PFSK-1 (cell line): ENCODE data around the gene NDC1.

Experiments used
- FOXP2 ChIP-seq: optimal IDR thresholded peaks from 2 replicates; pipeline ENCODE3; 2011; ENCODE audit warnings: borderline replicate concordance, control low read depth, inconsistent platforms; ENCODE audit not compliant: insufficient read depth; ENCODE audit errors: extremely low read length, extremely low read depth
- POLR2AphosphoS5 ChIP-seq: IDR thresholded peaks from 2 replicates; pipeline ENCODE4 v1.6.1; 2012; ENCODE audit warnings: low read depth, mild to moderate bottlenecking, control low read depth, low read length, moderate library complexity
- SIN3A ChIP-seq: IDR thresholded peaks from 2 replicates; pipeline ENCODE4 v1.6.1; 2012; ENCODE audit warnings: mild to moderate bottlenecking, low read length, moderate library complexity, borderline replicate concordance; ENCODE audit not compliant: insufficient read depth
- TAF1 ChIP-seq: IDR thresholded peaks from 2 replicates; pipeline ENCODE4 v1.6.1; 2012; ENCODE audit warnings: low read length, control low read depth, borderline replicate concordance; ENCODE audit not compliant: insufficient read depth
- TF ChIP-seq, protein P1 (sequence below), 2 experiments: IDR thresholded peaks; 2 replicates each; pipeline versions ENCODE4 v1.6.1 to v1.8.0; 2011 to 2012; ENCODE audit warnings: low read depth in 2 of 2, low read length in 2 of 2, control low read depth in 1 of 2, inconsistent platforms in 1 of 2, mild to moderate bottlenecking in 1 of 2, moderate library complexity in 1 of 2; ENCODE audit not compliant: insufficient read depth in 1 of 2

Gene NDC1

DNA sequence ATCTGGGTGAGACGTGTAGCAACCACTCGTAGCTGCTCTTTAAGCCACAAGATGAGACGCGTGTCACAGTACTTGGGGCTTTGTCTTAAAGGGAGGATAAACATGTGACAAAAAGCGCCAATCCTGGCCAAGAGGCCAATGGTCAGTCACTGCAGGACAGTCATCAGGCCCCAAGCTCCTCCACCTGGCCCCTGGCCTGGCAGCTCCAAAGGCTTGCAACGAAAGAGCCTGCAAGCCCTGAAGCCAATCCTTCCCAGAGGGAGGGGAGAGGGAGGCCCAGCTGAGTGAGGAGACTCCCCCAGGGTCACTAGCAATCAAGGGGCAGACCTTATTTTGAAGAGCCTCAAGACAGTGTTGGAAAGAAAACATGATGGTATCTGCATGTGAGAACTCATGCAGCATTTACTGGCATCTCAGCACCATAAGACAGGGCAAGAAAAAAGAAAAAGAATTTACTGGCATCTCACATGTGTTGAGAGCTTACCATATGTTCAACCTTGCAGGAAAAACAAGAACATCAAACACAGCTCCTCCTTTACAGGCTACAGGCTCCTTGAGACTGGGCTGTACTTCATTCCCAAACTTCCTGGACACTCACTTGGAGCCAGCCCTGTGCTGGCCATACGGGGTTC is 110.5 kb downstream of the NDC1 start:
- TF ChIP-seq, protein P1, sequence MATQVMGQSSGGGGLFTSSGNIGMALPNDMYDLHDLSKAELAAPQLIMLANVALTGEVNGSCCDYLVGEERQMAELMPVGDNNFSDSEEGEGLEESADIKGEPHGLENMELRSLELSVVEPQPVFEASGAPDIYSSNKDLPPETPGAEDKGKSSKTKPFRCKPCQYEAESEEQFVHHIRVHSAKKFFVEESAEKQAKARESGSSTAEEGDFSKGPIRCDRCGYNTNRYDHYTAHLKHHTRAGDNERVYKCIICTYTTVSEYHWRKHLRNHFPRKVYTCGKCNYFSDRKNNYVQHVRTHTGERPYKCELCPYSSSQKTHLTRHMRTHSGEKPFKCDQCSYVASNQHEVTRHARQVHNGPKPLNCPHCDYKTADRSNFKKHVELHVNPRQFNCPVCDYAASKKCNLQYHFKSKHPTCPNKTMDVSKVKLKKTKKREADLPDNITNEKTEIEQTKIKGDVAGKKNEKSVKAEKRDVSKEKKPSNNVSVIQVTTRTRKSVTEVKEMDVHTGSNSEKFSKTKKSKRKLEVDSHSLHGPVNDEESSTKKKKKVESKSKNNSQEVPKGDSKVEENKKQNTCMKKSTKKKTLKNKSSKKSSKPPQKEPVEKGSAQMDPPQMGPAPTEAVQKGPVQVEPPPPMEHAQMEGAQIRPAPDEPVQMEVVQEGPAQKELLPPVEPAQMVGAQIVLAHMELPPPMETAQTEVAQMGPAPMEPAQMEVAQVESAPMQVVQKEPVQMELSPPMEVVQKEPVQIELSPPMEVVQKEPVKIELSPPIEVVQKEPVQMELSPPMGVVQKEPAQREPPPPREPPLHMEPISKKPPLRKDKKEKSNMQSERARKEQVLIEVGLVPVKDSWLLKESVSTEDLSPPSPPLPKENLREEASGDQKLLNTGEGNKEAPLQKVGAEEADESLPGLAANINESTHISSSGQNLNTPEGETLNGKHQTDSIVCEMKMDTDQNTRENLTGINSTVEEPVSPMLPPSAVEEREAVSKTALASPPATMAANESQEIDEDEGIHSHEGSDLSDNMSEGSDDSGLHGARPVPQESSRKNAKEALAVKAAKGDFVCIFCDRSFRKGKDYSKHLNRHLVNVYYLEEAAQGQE (IDR thresholded peaks at IDR 0.05; ENCODE audit: insufficient read depth in 1 of 2, low read depth in 2 of 2, low read length in 2 of 2) = no peak
- no peak for TF ChIP-seq TAF1
- TF ChIP-seq SIN3A = no peak
- no peak for TF ChIP-seq FOXP2
- no peak for TF ChIP-seq POLR2AphosphoS5

DNA sequence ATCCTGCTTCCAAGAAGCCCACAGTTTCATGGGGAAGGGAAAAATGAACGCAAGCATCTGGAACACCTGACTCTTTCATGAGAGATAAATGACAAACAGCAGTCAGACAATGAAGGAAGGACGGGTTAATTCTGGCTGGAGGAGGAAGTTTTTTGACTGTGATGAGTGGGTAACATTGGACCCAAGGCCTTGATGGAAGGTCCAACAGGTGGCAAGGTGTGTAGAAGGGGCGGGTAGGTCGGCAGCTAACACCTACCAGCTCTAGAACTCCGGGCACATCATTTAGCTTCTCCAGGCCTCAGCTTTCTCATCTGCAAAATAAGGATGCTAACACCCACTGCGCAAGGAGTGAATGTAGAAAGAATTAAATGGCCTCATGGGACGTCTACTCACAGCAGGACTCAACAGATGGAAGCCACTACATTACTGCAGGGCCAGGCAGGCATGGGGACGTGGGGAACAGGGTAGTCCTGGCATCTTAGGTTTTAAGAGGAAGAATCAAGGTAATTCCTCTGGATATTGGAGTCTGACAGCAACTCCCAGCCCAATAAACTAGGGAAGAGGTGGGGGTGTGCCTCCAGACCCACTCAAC is 112.0 kb downstream of the NDC1 start:
- TF ChIP-seq TAF1 (no peak), POLR2AphosphoS5 (no peak), FOXP2 (no peak), SIN3A (no peak)
- TF ChIP-seq, protein P1 (IDR thresholded peaks at IDR 0.05; ENCODE audit: insufficient read depth in 1 of 2, low read depth in 2 of 2, low read length in 2 of 2) = no peak

DNA sequence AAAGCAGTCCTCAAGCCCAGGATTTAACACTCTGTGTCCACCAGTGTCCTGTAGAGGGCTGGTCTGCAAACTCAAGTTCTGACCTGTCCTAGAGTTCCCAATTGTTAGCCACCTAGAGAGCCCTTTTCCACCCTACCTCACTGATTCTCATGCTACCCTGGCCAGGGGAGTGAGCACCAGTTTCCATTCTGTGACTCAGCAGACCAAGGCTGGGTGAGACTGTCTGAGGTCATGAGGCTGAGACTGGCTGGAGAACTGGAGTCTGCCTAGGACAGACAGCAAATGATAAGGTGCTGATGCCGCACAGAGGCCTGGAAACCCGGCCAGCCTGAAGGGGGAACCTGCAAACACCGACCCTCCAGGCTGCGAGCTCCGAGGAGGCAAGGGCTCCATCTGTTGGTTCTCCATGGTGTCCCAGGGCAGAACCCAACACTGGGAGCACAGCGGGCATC is 112.8 kb downstream of the NDC1 start:
- no peak for TF ChIP-seq SIN3A
- no peak for TF ChIP-seq POLR2AphosphoS5
- TF ChIP-seq, protein P1 (IDR thresholded peaks at IDR 0.05; ENCODE audit: insufficient read depth in 1 of 2, low read depth in 2 of 2, low read length in 2 of 2) = no peak
- TF ChIP-seq TAF1 = no peak
- no peak for TF ChIP-seq FOXP2

DNA sequence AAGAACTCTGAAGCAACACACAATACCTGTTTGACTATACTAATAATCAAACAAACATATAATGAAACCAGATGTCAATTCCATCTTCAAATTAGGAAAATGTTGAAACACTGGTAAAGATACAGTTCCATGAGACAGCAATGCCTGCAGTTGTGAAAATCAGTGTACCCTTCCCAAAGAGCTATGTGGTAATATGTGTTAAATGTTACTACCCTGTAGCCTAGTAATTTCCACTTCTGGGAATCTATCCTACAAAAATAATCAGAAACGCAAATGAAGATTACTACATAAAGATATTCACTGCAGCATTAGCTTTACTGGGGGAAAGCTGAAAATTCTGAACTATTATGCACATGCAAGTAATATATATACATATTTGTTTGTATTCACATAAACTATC is 116.1 kb downstream of the NDC1 start:
- TF ChIP-seq FOXP2 (no peak), POLR2AphosphoS5 (no peak), TAF1 (no peak), SIN3A (no peak)
- TF ChIP-seq, protein P1 (IDR thresholded peaks at IDR 0.05; ENCODE audit: insufficient read depth in 1 of 2, low read depth in 2 of 2, low read length in 2 of 2) = no peak
